Right cardiac atrium (tissue), 5 donors: ENCODE measurements around the gene CACFD1. TPM values are rescaled to one million over a fixed set of nuclear protein-coding genes. Genes with fewer than 3 reads are reported as not detected.
"Not testable (repeated sequence)": the region's sequence is repeated elsewhere in the genome, so short reads cannot be mapped to it uniquely, and the experiment has no call there.

Experiments
- ATAC-seq, 2 donors: fragments of 200-7000 bp; cut with Tn5 transposase; one replicate each; pipeline versions ENCODE4 v1.8.0 to v1.9.1; 2020; ENCODE audit warnings: moderate library complexity in 2 of 2, mild to moderate bottlenecking in 1 of 2
- DNase-seq, 3 donors: peaks; one replicate each; pipeline ENCODE4 v3.0.0-alpha.2; 2020
- H3K27ac ChIP-seq: one replicate; pipeline ENCODE4 v1.5.1; 2013; ENCODE audit warnings: mild to moderate bottlenecking, low read length, control low read depth, moderate library complexity
- H3K27me3 ChIP-seq: one replicate; pipeline ENCODE4 v1.6.1; 2013; ENCODE audit not compliant: control insufficient read depth, insufficient read depth
- H3K4me1 ChIP-seq: one replicate; pipeline ENCODE4 v1.6.1; 2013; ENCODE audit warnings: low read length; ENCODE audit not compliant: control insufficient read depth, insufficient read depth
- H3K4me3 ChIP-seq: one replicate; pipeline ENCODE4 v1.5.1; 2013; ENCODE audit warnings: low read length, control low read depth
- H3K9me3 ChIP-seq: one replicate; pipeline ENCODE4 v1.6.1; 2013; ENCODE audit warnings: low read length; ENCODE audit not compliant: control insufficient read depth
- WGBS: extraction: QIAGEN DNeasy Blood & Tissue Kit; methylation state at CpG from one replicate; pipeline ENCODE4 v1.1.7; 2013; 5-methylcytosine and 5-hydroxymethylcytosine counted together
- intact Hi-C, 4 donors: fragments of 100-400 bp; cut with DNase I; formaldehyde crosslinking; loops; one replicate each; pipeline versions ENCODE4 v1.11.0 to v1.14.0; 2022 to 2023
- polyA plus RNA-seq: library from polyadenylated mRNA; stranded (reverse); fragments of 200-250 nt; gene quantifications from one replicate; pipeline ENCODE4 v1.2.3, GENCODE V29; 2013
- total RNA-seq, 4 donors: library from RNA; stranded (reverse); fragmentation: NEBNext Ultra II Directional; extraction: Animal tissue kit (Norgen Biotek cat#: 25700); gene quantifications; one replicate each; pipeline ENCODE4 v1.2.1, GENCODE V29; 2021
- donor health status: healthy with polysubstance abuse.
- donor health status: DM: no; HTN: yes; CAD: no.
- donor health status: DM: no; HTN: no; CAD: no.
- donor health status: DM: no; HTN: yes; CAD: no; lungs with severe emphysema.
- donor health status: DM: yes; HTN: yes; CAD: no.

The CACFD1 gene
- total and polyA plus RNA-seq, 5 donors: 10.8 to 13.9 (median 13.7) TPM

DNA sequence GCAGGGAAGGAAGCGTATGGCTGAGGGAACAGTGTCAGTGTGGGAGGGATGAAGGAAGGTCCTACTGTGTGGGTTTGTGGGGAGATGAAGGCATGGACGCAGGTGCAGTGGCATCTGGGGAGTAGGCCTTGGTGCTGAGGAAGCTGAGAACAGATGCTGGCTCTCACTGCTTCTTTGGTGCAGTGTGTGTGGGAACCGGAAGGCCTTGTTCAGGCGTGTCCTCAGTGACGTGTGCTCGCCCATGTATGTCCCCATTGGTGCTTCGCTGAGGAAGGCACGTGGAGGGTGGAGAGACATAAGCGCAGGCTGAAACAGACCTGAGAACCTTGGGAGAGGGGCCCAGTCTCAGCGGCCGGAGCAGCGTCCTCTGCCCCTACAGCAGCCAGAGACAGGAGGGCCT lies 18.9 kb upstream of the CACFD1 start:
- 87% methylated on average over 12 of the region's 12 CpGs for WGBS
- DNase-seq (no peak), ATAC-seq (no peak)
- Histone ChIP-seq H3K4me1 (no peaks in the 10 kb centered on the region), H3K27me3 (no peaks in the 10 kb centered on the region), H3K4me3 (no peak overlapping the region), H3K9me3 (no peaks in the 10 kb centered on the region), H3K27ac (no peak overlapping the region)
- intact Hi-C loops: no loop called here

DNA sequence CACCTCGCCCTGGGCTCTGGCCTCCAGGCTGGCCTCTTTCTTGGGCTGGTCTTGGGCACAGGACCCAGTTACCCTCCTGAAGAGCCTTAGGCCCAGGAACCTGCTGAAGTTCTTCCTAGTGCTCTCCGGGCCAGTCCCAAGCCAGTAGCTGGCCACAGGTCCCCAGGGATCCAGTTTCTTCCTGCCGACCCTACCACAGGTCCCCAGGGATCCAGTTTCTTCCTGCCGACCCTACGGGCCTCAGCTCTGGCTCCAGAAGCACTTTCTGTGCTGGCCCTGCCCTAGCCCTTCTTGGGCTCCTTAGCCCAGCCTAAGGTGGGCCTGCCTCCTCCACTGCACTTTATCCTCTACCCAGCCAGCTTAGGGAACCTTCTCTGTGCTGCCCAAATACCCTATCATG lies 18.2 kb upstream of the CACFD1 start:
- ATAC-seq (no peak), DNase-seq (peak in 2 of 3 donors; percentile 17 to 26)
- no peaks in the 10 kb centered on the region for H3K4me1 ChIP-seq
- H3K27ac ChIP-seq: no peak overlapping the region
- H3K9me3 ChIP-seq: no peaks in the 10 kb centered on the region
- intact Hi-C loops: no loop called here
- 56% methylated on average over 5 of the region's 5 CpGs for WGBS
- H3K4me3 ChIP-seq: no peak overlapping the region
- H3K27me3 ChIP-seq: no peaks in the 10 kb centered on the region

DNA sequence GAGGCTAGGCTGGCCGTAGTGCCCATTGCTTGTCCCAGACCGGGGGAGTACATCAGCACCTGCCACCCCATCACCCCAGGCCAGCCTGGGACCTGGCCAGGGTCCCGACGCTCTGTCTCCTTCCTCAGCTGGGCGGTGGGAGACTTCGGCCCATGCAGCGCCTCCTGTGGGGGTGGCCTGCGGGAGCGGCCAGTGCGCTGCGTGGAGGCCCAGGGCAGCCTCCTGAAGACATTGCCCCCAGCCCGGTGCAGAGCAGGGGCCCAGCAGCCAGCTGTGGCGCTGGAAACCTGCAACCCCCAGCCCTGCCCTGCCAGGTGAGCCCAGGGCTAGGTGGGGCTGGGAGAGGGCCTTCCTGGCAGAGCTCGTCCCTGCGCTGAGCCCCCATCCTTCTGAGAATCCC lies 16.5 kb upstream of the CACFD1 start:
- intact Hi-C loops: no loop called here
- H3K27ac ChIP-seq: no peak overlapping the region
- 92% methylated on average over 15 of the region's 15 CpGs for WGBS

DNA sequence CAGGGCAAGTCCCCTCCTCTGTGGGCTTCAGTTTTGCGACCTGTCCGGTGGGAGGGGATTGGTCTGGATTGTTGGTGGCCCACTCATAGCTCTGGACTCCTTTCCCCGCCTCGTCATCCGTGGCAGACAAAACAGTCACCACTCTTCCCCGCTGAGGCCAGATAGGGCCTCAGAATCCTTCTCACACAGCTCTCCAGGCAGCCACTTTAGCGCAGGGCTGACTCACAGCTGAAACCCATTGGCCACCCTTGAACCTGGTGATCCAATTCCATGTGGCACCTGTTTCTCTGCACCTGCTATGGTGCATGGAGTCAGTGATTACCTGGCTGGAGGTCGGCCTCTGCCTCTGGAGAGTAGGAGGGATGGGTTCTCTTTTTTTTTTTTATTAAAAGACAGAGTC lies 15.8 kb upstream of the CACFD1 start:
- ATAC-seq (no peak), DNase-seq (no peak)
- H3K4me1 ChIP-seq: no peaks in the 10 kb centered on the region
- intact Hi-C loops: no loop called here
- 74% methylated on average over 8 of the region's 8 CpGs for WGBS
- no peaks in the 10 kb centered on the region for H3K9me3 ChIP-seq
- H3K4me3 ChIP-seq: no peak overlapping the region
- no peaks in the 10 kb centered on the region for H3K27me3 ChIP-seq
- no peak overlapping the region for H3K27ac ChIP-seq

More for the DNA sequence above, 16.5 kb upstream of the CACFD1 start:
- ATAC-seq (no peak), DNase-seq (peak in 1 of 3 donors; percentile 18)
- Histone ChIP-seq H3K4me3 (no peak overlapping the region), H3K27me3 (no peaks in the 10 kb centered on the region), H3K9me3 (no peaks in the 10 kb centered on the region), H3K4me1 (no peaks in the 10 kb centered on the region)

DNA sequence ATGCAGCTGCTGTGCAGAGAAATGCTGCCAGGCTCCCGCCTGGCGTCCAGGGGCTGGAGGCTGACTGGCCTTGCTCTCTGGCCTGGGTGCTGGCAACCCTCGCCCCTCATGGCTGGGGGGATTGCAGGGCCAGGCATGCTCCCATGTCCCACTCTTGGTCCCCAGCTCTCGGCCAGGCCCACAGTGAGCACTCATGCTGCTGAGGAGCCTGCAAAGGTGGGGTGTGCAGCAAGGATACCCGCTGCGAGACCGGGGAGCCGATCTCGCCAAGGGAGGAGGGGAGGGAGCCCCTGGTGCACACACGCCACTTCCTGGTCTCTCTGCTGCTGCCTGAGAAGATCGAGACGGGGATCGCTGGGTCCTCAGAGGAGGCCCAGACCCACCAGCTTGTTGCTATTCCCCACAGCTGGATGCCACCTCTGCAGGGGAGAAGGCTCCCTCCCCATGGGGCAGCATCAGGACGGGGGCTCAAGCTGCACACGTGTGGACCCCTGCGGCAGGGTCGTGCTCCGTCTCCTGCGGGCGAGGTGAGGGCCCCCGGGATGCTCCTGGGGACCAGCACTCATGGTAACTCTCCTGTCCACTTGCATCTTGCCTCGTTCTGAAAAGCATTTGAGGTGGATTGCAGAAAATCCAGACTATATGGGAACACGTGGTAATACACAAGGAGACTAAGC lies 14.3 kb upstream of the CACFD1 start:
- intact Hi-C loops: no loop called here
- WGBS: 81% methylated on average over 23 of the region's 23 CpGs
- no peaks in the 10 kb centered on the region for H3K9me3 ChIP-seq
- H3K27me3 ChIP-seq: no peaks in the 10 kb centered on the region
- ATAC-seq (no peak), DNase-seq (peak in 1 of 3 donors; percentile 16)
- no peaks in the 10 kb centered on the region for H3K4me1 ChIP-seq
- H3K27ac ChIP-seq: no peak overlapping the region
- H3K4me3 ChIP-seq: no peak overlapping the region

DNA sequence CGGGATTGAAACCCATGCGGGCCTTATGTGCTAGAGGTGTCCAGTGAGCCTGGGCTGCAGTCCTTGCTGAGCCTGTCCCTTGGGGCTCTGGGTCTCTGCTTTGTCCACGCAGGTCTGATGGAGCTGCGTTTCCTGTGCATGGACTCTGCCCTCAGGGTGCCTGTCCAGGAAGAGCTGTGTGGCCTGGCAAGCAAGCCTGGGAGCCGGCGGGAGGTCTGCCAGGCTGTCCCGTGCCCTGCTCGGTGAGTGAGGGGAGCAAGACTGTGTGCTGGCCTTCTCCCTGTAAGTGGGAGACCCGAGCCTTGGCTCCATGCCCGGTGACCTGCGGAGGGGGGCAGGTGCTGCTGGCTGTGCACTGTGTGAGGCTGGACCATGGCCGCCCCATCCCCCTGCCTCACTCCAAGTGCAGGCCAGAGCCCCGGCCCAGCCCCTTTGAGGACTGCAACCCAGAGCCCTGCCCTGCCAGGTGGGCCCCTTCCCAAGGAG lies 11.2 kb upstream of the CACFD1 start:
- Histone ChIP-seq H3K9me3 (no peaks in the 10 kb centered on the region), H3K4me1 (no peaks in the 10 kb centered on the region), H3K27ac (no peak overlapping the region), H3K4me3 (no peak overlapping the region), H3K27me3 (no peaks in the 10 kb centered on the region)
- ATAC-seq (peak; percentile 19 to 20), DNase-seq (peak in 1 of 3 donors; percentile 43)
- WGBS: 58% methylated on average over 13 of the region's 13 CpGs
- intact Hi-C loops: no loop called here

DNA sequence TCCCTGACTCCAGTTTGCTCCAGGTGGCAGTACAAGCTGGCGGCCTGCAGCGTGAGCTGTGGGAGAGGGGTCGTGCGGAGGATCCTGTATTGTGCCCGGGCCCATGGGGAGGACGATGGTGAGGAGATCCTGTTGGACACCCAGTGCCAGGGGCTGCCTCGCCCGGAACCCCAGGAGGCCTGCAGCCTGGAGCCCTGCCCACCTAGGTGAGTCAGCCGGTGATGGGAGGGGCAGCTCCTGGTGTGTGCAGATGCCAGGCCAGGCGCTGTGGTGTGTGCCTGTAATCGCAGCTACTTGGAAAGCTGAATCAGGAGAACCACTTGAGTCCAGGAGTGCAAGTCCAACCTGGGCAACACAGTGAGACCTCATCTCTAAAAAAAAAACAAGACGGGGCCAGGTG lies 10.0 kb upstream of the CACFD1 start:
- Histone ChIP-seq H3K4me1 (no peaks in the 10 kb centered on the region), H3K27ac (no peak overlapping the region), H3K27me3 (no peaks in the 10 kb centered on the region), H3K9me3 (no peaks in the 10 kb centered on the region), H3K4me3 (no peak overlapping the region)
- ATAC-seq (peak in 1 of 2 donors; percentile 11), DNase-seq (peak in 1 of 3 donors; percentile 37)
- intact Hi-C loops: no loop called here
- 93% methylated on average over 12 of the region's 12 CpGs for WGBS

DNA sequence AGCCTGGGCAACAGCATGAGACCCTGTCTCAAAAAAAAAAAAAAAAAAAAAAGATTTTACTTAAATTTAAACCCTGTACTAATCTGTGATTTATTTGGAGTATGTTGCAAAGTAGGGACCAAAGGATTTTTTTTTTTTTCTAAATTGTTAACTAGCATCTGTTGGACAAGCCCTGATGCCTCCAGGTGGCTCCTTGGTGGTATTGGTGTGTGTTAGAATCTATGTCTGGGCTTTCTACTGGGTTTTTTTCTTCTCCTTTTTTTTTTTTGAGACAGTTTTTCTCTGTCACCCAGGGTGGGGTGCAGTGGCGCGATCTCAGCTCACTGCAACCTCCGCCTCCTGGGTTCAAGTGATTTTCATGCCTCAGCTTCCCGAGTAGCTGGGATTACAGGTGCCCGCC lies 7.9 kb upstream of the CACFD1 start:
- H3K27me3 ChIP-seq, H3K4me1 ChIP-seq, H3K4me3 ChIP-seq, ATAC-seq, intact Hi-C loops, H3K9me3 ChIP-seq, H3K27ac ChIP-seq: not testable (repeated sequence)
- WGBS: 97% methylated on average over 5 of the region's 5 CpGs
- peak in 1 of 3 donors; percentile 9 for DNase-seq

DNA sequence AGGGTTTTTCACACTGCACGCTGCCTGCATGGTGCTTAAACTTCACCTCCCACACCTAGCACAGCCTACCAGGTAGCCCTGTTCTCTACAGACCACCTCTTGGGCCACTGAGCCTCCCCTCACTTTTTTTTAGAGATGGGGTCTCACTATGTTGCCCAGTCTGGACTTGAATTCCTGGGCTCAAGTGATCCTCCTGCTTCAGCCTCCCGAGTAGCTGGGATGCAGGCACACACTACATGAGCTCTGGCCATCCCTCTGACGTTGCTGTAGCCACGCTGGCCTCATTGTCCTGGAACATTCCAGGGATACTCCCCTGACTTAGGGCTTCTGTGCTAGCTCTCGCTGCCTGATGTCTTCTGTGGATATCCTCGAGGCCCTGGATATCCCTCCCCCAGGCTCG lies 7.2 kb upstream of the CACFD1 start:
- H3K9me3 ChIP-seq: no peaks in the 10 kb centered on the region
- H3K4me1 ChIP-seq: no peaks in the 10 kb centered on the region
- H3K4me3 ChIP-seq: no peak overlapping the region
- no peaks in the 10 kb centered on the region for H3K27me3 ChIP-seq
- H3K27ac ChIP-seq: no peak overlapping the region
- intact Hi-C loops: no loop called here
- DNase-seq (peak in 1 of 3 donors; percentile 2), ATAC-seq (no peak)
- 86% methylated on average over 7 of the region's 7 CpGs for WGBS

DNA sequence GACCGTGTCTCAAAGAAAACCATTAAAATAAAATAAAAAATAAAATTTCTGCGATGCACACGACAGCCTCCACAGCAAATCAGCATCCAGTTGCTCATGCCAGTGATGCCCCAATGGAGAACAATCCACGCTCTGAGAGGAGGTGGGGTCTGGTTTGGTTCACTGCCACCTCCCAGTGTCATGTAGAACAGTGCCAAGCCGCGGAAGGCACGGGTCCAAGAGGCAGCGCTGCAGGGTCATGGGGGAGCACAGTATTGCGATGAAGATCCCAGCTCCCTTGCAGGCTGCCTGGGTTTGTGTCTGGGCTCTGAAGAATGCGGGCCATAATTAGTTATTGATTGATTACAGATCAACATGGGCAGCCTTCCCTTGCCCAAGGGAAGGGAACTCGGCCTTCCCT lies 6.1 kb upstream of the CACFD1 start:
- intact Hi-C loops: no loop called here
- WGBS: 50% methylated on average over 11 of the region's 11 CpGs
- no peaks in the 10 kb centered on the region for H3K9me3 ChIP-seq
- no peak overlapping the region for H3K4me3 ChIP-seq
- no peaks in the 10 kb centered on the region for H3K4me1 ChIP-seq
- ATAC-seq (no peak), DNase-seq (peak in 1 of 3 donors; percentile 59)
- no peaks in the 10 kb centered on the region for H3K27me3 ChIP-seq
- H3K27ac ChIP-seq: no peak overlapping the region

DNA sequence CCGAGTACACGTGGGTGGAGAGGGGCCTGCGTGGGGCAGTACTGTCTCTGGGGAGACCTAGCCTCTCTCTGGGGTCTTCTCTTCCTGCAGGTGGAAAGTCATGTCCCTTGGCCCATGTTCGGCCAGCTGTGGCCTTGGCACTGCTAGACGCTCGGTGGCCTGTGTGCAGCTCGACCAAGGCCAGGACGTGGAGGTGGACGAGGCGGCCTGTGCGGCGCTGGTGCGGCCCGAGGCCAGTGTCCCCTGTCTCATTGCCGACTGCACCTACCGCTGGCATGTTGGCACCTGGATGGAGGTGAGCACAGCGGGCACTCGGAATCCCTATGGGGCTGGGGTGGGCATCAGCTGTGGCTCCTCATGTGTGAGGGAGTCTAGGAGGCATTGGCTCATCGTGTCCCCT lies 5.5 kb upstream of the CACFD1 start:
- WGBS: 83% methylated on average over 19 of the region's 19 CpGs

More for the DNA sequence above, 5.5 kb upstream of the CACFD1 start:
- DNase-seq (peak in 1 of 3 donors; percentile 32), ATAC-seq (no peak)
- H3K9me3 ChIP-seq: no peaks in the 10 kb centered on the region
- H3K27me3 ChIP-seq: no peaks in the 10 kb centered on the region
- no peak overlapping the region for H3K27ac ChIP-seq
- H3K4me1 ChIP-seq: no peaks in the 10 kb centered on the region
- intact Hi-C loops: no loop called here
- H3K4me3 ChIP-seq: no peak overlapping the region
